Activated T-helper 1 cell treated with anti-CD3 and anti-CD28 coated beads, Interleukin-12 subunit alpha, Interleukin-12 subunit beta, Interleukin-2, Interleukin-4 antibody, amounts not matched to agents 30 ng/mL and 10 ng/mL and 1 ng/mL, durations not matched to agents 14 hours and 24 hours and 36 hours (primary cell): Measurements from ENCODE around the gene ASB13. TPM values are rescaled to one million over a fixed set of nuclear protein-coding genes. Genes with fewer than 3 reads are reported as not detected.

Experiments used
- DNase-seq: peaks from one replicate; pipeline ENCODE4 v3.0.0; 2021; ENCODE audit warnings: low spot score
- H3K27ac Mint-ChIP-seq: one replicate; pipeline ENCODE4 v1.8.0; 2021; ENCODE audit warnings: mild to moderate bottlenecking, mixed read lengths
- H3K27me3 Mint-ChIP-seq: one replicate; pipeline ENCODE4 v1.8.0; 2022; ENCODE audit warnings: mild to moderate bottlenecking, moderate library complexity, mixed read lengths; ENCODE audit not compliant: insufficient read depth
- H3K36me3 Mint-ChIP-seq: one replicate; pipeline ENCODE4 v1.8.0; 2021; ENCODE audit warnings: low read depth, mixed read lengths
- H3K4me1 Mint-ChIP-seq: one replicate; pipeline ENCODE4 v1.8.0; 2021; ENCODE audit warnings: low read depth, mixed read lengths
- H3K4me3 Mint-ChIP-seq: one replicate; pipeline ENCODE4 v1.8.0; 2021; ENCODE audit warnings: mild to moderate bottlenecking, moderate library complexity, mixed read lengths
- H3K9me3 Mint-ChIP-seq: one replicate; pipeline ENCODE4 v1.8.0; 2021; ENCODE audit warnings: mixed read lengths
- intact Hi-C: fragments of 100-400 bp; cut with micrococcal nuclease; formaldehyde crosslinking; loops from one replicate; pipeline ENCODE4 v1.15.1; 2024
- total RNA-seq: library from RNA; stranded (reverse); gene quantifications from 2 replicates; pipeline ENCODE4 v1.2.3, GENCODE V29; 2022

ASB13 gene
- total RNA-seq, 1 donor from 2014 or later: 12.7 TPM

DNA sequence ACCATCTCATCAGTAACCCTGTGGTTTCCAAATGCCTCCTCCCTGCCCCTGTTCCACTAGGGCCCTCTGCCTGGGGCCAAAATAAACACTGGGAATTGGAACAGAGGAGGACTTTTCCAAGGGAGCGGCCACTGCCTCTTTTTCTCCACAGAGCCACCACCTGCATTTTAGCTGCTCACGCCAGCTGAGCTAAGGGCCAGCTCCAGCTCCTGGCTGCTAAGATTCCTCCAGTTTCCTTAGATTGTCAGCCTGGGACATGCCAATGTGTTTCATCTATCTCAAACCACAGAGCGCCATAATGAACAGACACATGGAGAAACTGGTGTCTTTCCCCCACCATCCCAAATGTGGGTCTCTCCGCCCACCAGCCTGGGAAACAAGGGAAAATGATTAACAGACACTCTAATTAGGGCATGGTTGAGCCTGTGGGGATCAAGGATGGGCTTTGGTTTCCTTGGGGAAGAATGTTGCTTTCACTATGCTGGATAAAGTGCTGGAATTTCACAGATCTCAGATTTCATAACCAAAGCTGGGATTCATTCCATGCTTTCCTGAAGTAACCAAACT lies 52.2 kb downstream of the ASB13 start:
- H3K4me3 Mint-ChIP-seq: no peak overlapping the region
- intact Hi-C loops: no loop called here

DNA sequence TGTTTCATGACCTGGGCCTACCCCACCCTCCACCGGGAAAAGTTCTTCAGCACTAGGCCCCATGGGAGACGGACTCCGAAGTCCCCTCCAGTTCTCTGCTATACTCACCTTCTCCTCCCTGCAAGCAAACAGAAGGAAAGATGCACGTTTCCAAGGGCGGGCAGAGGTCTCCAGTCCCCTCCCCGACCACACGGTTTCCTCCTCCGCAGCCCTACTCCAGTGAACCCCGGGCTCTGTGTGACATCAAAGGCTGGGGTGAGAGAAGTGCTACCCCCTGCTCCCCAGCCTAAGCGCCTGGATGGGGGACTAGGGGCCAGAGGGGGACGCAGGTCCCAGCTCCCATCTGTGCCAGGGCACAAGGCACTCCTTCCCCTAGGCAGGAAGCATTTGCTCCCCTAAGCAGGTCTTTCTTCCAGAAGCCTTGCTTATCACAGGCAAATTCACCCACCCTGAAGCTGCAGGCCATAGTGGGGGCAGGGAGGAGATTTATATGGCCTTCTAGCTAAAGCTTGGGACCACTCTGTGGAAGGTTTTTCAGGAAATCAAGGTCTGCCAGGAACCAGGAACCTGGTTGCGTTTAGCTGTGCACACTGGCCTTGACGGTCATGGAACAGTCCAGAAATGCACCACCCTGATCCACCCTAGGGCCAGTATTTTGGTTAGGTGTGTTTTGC lies 52.8 kb downstream of the ASB13 start:
- Mint-ChIP-seq H3K27ac (no peak overlapping the region), H3K27me3 (peaks cover 6% of the 10 kb centered on the region), H3K9me3 (no peaks in the 10 kb centered on the region), H3K4me1 (no peaks in the 10 kb centered on the region), H3K36me3 (no peaks in the 10 kb centered on the region), H3K4me3 (no peak overlapping the region)
- intact Hi-C loops: no loop called here
- no peak for DNase-seq

More for the DNA sequence above, 52.2 kb downstream of the ASB13 start:
- no peaks in the 10 kb centered on the region for H3K36me3 Mint-ChIP-seq
- no peak overlapping the region for H3K27ac Mint-ChIP-seq
- H3K9me3 Mint-ChIP-seq: no peaks in the 10 kb centered on the region
- H3K4me1 Mint-ChIP-seq: no peaks in the 10 kb centered on the region
- H3K27me3 Mint-ChIP-seq: peaks cover 6% of the 10 kb centered on the region
- no peak for DNase-seq

DNA sequence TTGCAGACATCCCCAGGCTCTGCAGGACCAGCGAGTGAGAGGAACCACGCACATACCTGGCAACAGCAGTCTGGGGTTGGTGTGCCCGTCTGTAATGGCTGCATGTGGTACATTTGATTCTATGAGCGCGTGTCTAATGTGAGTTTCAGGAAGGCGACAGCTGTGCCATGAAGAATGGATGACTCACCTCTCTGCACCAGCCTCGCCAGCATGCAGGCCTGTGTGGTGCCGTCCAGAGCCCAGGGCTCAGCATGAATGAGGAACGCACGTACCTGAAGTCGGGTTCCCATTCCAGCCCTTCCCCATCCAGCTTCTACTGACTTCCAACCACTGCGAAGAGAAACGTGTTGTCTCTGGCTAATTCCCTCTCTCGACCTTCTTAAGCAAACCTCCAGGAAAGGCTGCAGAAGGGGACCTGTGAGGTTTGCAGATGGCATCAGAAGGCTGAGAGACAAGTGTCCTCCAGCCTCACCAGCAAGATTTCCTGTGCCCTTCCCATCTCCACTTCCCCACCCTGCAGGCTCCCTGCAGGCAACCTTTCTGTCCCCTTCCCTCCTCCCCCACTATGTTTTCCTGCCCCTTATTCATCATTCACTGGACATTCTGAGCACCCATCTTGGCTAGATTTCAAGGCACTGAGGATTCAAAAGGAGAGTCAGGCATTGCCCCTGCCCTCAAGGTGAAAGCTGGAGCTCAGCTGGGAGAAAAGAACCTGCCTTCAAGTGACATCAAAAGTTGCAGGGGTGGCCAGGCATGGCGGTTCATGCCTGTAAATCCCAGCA lies 54.3 kb downstream of the ASB13 start:
- peaks cover 8% of the 10 kb centered on the region for H3K27me3 Mint-ChIP-seq
- H3K27ac Mint-ChIP-seq: no peak overlapping the region
- no peaks in the 10 kb centered on the region for H3K36me3 Mint-ChIP-seq
- H3K4me3 Mint-ChIP-seq: no peak overlapping the region
- H3K9me3 Mint-ChIP-seq: no peaks in the 10 kb centered on the region
- intact Hi-C loops: no loop called here
- DNase-seq: no peak
- H3K4me1 Mint-ChIP-seq: no peaks in the 10 kb centered on the region

DNA sequence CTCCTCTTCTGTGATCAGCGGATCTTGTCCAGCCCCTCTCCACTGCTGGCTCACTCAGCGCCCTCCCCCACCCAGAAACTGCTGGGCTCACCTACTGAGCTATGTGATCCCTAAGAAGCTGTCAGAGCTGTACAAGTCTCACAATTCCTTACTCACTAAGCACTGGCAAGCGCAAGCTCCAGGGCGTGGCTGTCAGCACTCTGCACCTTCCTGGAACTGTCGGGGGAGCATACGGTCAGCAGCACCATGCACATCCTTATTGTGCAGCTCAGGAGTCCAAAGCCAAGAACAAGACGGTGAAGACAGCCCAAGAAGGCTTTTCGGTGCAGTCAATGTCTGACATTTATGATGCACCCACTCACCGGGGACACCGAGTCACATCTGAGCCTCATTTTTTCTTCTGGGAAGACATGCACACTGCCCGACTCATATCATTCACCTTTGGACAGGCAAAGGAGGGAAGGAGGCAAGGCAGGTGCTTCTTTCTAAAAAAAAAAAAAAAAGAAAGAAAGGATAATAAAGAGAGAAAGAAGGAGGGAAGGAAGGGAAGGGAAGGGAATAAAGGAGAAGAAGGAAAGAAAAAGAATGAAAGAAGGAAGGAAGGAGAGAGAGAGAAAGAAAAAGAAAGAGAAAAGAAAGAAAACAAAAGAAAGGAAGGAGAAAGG lies 56.3 kb downstream of the ASB13 start:
- no peak for DNase-seq
- no peak overlapping the region for H3K27ac Mint-ChIP-seq
- H3K27me3 Mint-ChIP-seq: peaks cover 7% of the 10 kb centered on the region
- no peaks in the 10 kb centered on the region for H3K4me1 Mint-ChIP-seq
- no peaks in the 10 kb centered on the region for H3K9me3 Mint-ChIP-seq
- no peak overlapping the region for H3K4me3 Mint-ChIP-seq
- no peaks in the 10 kb centered on the region for H3K36me3 Mint-ChIP-seq
- intact Hi-C loops: no loop called here

DNA sequence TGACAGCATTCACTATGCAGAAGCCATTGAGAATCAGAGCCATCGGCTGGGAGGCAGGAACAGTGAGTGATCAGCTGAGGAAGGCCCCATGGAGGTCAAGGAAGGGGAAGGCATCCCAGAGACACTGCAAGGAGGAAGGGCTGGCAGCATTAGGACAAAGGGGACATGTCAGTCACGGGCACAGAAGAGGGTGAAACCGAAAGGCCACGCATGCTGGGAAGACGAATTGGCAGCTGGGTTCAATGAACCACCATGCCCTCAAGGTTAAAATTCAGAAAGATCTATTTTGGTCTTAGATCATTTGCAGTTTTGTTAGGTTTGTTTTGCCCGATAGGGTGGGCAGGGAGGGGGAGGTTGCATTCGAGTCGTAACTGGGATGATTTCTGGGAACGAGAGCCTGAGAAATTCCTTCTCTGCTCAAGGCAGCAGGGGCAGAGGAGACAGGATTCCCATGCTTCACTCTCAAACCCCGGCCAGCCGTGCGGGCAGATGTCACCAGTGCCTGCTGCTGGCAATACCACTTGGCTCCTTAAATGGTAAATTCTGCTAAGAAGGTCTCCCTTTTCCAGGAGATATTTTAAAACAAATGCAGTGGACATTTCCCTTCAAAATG lies 57.7 kb downstream of the ASB13 start:
- Mint-ChIP-seq H3K27me3 (peaks cover 5% of the 10 kb centered on the region), H3K4me1 (no peaks in the 10 kb centered on the region), H3K4me3 (no peak overlapping the region), H3K36me3 (no peaks in the 10 kb centered on the region), H3K27ac (no peak overlapping the region), H3K9me3 (no peaks in the 10 kb centered on the region)
- DNase-seq: no peak
- intact Hi-C loops: no loop called here

DNA sequence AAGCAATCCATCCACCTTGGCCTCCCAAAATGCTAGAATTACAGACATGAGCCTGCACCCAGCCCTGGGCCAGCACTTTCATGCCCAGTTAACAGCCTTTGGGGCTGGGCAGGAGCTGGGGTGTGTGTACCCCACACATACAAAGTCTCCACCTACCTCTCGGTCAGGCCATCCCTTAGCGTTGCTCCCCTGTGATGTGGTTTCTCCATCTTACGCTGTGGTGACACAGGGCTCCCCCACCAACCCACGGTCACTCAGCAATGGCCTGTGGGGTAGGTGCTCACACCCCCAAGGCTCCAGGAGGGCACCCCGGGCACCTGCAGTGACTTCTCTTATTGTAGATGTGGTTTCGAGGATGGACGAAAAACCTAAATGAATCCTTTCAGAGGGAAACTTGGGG lies 58.8 kb downstream of the ASB13 start:
- Mint-ChIP-seq H3K9me3 (no peaks in the 10 kb centered on the region), H3K27ac (no peak overlapping the region), H3K36me3 (no peaks in the 10 kb centered on the region), H3K4me3 (no peak overlapping the region), H3K4me1 (no peaks in the 10 kb centered on the region), H3K27me3 (peaks cover 5% of the 10 kb centered on the region)
- no peak for DNase-seq
- intact Hi-C loops: no loop called here

DNA sequence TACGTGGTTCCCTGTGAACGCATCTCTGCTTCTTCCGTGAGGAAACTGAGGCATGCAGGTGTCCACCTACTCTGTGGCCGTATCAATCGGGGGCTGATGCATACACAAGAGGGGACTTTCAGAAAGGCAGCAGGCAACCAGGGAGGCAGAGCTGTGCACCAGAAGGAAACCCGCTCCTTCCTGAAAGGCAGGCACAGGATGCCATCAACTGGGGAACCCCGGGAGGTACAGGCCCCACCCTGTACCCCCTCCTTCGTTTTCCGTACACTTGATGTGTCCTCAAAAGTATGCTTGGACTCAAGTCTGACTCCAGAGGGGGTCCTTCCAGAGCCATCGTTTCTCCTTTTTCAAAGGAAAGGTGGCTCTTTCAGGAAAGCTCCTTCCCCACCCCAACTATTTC lies 59.5 kb downstream of the ASB13 start:
- Mint-ChIP-seq H3K4me1 (no peaks in the 10 kb centered on the region), H3K36me3 (no peaks in the 10 kb centered on the region), H3K27ac (no peak overlapping the region), H3K27me3 (peaks cover 5% of the 10 kb centered on the region), H3K9me3 (no peaks in the 10 kb centered on the region), H3K4me3 (no peak overlapping the region)
- no peak for DNase-seq
- intact Hi-C loops: no loop called here

DNA sequence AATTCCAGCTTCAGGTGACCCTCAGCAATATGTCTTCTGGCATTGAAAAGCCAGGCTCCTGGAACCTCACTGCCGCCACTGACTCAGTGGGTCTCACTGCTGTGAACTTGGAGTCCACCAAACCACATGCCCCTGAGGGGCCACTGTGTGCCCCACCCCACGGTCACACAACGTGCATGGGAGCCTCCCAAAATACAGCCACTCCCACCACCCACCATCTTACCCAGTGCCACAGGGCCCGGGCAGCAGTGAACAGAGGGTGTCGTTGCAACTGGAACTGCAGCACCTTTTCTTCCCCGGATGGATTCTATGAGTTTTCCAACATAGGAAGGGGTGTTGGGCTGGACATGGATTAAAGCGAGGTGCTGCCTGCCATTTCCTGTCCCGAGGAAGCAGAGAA lies 60.1 kb downstream of the ASB13 start:
- H3K36me3 Mint-ChIP-seq: no peaks in the 10 kb centered on the region
- no peaks in the 10 kb centered on the region for H3K4me1 Mint-ChIP-seq
- intact Hi-C loops: no loop called here
- DNase-seq: no peak
- no peak overlapping the region for H3K27ac Mint-ChIP-seq
- peaks cover 5% of the 10 kb centered on the region for H3K27me3 Mint-ChIP-seq
- no peak overlapping the region for H3K4me3 Mint-ChIP-seq
- H3K9me3 Mint-ChIP-seq: no peaks in the 10 kb centered on the region

DNA sequence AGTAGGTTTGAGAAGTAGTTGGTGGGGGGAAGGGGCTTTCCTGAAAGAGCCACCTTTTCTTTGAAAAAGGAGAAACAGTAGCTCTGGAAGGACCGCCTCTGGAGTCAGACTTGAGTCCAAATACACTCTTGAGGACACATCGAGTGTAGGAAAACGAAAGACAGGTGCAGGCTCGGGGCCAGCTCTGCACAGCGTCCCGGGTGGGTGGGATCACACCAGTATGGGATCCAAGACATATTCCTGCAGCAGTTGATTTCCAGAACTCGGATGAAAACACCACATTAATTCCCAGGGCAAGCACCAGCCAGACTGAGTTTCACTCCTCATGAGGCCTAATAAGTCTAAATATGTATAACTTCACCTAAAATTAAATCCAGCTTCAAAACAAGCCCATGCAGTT lies 61.4 kb downstream of the ASB13 start:
- Mint-ChIP-seq H3K4me3 (no peak overlapping the region), H3K9me3 (no peaks in the 10 kb centered on the region), H3K27ac (no peak overlapping the region), H3K27me3 (peaks cover 5% of the 10 kb centered on the region), H3K4me1 (no peaks in the 10 kb centered on the region), H3K36me3 (no peaks in the 10 kb centered on the region)
- DNase-seq: no peak
- intact Hi-C loops: no loop called here

DNA sequence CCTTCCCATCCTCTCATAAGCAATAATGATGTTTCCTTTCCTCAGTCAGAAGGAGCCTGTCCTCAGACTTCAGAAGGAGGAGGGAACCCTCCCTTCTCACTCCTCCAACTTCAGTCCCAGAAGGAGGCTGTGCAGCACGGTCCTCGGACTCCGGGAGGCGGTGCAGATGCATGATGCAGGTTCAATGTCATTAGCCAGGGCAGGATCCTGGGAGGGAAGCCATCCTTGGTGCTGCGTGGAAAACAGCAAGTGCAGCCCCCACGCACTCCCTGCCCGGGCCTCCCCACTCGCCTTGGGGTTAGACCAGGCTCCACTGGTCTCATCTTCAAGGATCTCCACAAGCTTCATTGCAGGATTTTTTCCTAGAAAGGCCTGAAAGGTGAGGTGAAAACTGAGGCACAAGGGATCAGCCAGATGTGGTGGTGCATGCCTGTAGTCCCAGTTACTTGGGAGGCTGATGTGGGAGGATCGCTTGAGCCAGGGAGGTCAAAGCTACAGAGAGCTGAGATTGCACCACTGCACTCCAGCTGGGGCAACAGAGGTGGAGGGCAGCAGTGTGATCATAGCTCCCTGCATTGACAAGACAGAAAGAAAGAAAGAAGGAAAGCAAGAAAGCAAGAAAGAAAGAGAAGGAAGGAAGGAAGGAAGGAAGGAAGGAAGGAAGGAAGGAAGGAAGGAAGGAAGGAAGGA lies 62.0 kb downstream of the ASB13 start:
- no peak overlapping the region for H3K4me3 Mint-ChIP-seq
- no peak for DNase-seq
- H3K27me3 Mint-ChIP-seq: peaks cover 5% of the 10 kb centered on the region
- no peaks in the 10 kb centered on the region for H3K4me1 Mint-ChIP-seq
- no peaks in the 10 kb centered on the region for H3K36me3 Mint-ChIP-seq
- H3K27ac Mint-ChIP-seq: no peak overlapping the region
- no peaks in the 10 kb centered on the region for H3K9me3 Mint-ChIP-seq
- intact Hi-C loops: no loop called here

DNA sequence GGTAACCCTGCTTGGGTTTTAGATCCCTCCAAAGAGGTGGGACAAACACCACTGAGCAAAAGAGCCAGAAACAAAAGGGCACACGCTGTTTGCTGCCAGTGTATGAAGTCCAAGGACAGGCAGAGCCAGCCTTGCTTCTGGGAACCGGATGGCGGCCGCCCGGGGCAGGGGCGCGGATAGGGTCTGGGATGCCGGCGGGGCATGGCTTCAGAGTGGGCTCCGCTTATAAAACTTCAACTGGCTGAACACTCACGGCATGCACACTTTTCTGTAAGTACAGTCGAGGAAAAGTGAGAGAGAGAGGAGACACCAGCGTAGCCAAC lies 62.6 kb downstream of the ASB13 start:
- Mint-ChIP-seq H3K27ac (no peak overlapping the region), H3K9me3 (no peaks in the 10 kb centered on the region), H3K36me3 (no peaks in the 10 kb centered on the region), H3K27me3 (peaks cover 5% of the 10 kb centered on the region), H3K4me1 (no peaks in the 10 kb centered on the region), H3K4me3 (no peak overlapping the region)
- DNase-seq: no peak
- intact Hi-C loops: no loop called here

DNA sequence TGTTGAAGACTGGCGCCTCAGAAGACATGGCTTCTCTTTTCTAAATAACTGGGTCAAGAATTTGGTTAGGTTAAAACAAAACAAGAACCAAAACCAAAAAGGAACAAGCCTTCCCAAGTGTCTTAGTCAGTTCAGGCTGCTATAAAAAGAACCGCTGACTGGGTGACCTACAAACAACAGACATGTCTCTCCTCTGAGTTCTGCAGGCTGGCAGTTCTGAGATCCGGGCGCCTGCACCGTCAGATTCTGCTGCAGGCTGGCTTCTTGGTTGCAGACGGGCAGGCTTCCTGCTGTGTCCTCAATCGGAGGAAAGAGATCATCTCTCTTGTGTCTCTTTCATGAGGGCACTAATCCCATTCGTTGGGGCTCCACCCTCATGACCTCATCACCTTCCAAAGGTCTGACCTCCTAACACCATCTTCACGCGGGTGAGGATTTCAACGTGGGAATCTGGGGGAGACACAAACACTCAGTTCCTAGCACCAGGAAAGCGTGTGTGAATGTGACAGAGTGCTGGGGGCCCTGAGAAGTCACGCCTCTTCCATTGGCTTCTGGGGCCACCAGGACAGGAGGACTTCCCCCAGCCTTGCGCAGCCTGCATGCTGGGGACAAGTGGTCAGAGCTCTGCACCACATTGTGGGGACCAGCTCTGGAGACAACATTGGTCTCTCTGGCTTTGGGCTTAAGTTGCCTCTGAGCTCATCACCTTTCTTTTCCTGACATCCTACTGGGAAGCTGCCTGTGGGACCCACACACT lies 63.1 kb downstream of the ASB13 start:
- peaks cover 5% of the 10 kb centered on the region for H3K27me3 Mint-ChIP-seq
- H3K36me3 Mint-ChIP-seq: no peaks in the 10 kb centered on the region
- H3K4me1 Mint-ChIP-seq: no peaks in the 10 kb centered on the region
- intact Hi-C loops: no loop called here
- no peaks in the 10 kb centered on the region for H3K9me3 Mint-ChIP-seq
- no peak overlapping the region for H3K4me3 Mint-ChIP-seq
- H3K27ac Mint-ChIP-seq: no peak overlapping the region
- no peak for DNase-seq
